BLaER1 (cell line): ENCODE results near the gene MIOX.
"Not testable (repeated sequence)": the region's sequence is repeated elsewhere in the genome, so short reads cannot be mapped to it uniquely, and the experiment has no call there.

Experiments used
- H3K27ac ChIP-seq: shearing (Covaris generic); formaldehyde crosslinking; 2 replicates; pipeline ENCODE4 v1.8.1; 2022
- H3K27me3 ChIP-seq: shearing (Covaris generic); formaldehyde crosslinking; 2 replicates; pipeline ENCODE4 v1.8.1; 2022
- H3K36me3 ChIP-seq: shearing (Covaris generic); formaldehyde crosslinking; 2 replicates; pipeline ENCODE4 v1.8.1; 2022
- H3K4me1 ChIP-seq: shearing (Covaris generic); formaldehyde crosslinking; 2 replicates; pipeline ENCODE4 v1.8.1; 2022
- H3K4me2 ChIP-seq: shearing (Covaris generic); formaldehyde crosslinking; 2 replicates; pipeline ENCODE4 v1.8.1; 2022
- H3K4me3 ChIP-seq: shearing (Covaris generic); formaldehyde crosslinking; 2 replicates; pipeline ENCODE4 v1.8.1; 2022
- H3K9ac ChIP-seq: shearing (Covaris generic); formaldehyde crosslinking; 2 replicates; pipeline ENCODE4 v1.8.1; 2022
- H3K9me3 ChIP-seq: shearing (Covaris generic); formaldehyde crosslinking; 2 replicates; pipeline ENCODE4 v1.8.1; 2022
- H4K20me1 ChIP-seq: shearing (Covaris generic); formaldehyde crosslinking; 2 replicates; pipeline ENCODE4 v1.8.1; 2022
- Cebpa-rat ChIP-seq: shearing (Covaris generic); IDR thresholded peaks from 2 replicates; pipeline ENCODE4 v1.8.1; 2022

Gene MIOX

DNA sequence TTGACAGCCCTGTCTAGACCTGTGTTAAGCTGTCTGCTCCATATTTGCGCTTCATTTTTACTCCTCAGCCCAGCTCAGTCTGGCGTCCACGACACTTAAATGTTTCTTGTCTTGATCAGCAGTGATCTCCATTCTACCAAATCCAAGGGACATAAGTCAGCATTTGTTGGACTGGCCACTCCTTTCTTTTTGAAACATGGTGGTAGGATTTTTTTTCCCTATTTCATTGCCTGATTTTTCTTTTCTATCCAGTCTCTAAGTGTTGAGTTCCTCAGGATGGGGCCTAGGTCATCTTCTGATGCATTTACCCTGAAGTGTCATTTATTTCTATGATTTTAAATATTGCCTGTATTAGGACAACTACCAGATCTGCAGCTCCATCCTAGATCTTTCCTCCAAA, 22.2 kb downstream of the MIOX start:
- Histone ChIP-seq H3K9ac (peak overlapping the region; percentile 87), H4K20me1 (peaks cover 61% of the 10 kb centered on the region), H3K27me3 (no peaks in the 10 kb centered on the region), H3K36me3 (peaks cover 49% of the 10 kb centered on the region), H3K27ac (peak overlapping the region; percentile 87; the same call in 1 of the 2 replicates), H3K4me2 (peak overlapping the region; percentile 96), H3K9me3 (no peaks in the 10 kb centered on the region), H3K4me3 (peak overlapping the region; percentile 73), H3K4me1 (peaks cover 48% of the 10 kb centered on the region)
- TF ChIP-seq Cebpa-rat, result no peak

DNA sequence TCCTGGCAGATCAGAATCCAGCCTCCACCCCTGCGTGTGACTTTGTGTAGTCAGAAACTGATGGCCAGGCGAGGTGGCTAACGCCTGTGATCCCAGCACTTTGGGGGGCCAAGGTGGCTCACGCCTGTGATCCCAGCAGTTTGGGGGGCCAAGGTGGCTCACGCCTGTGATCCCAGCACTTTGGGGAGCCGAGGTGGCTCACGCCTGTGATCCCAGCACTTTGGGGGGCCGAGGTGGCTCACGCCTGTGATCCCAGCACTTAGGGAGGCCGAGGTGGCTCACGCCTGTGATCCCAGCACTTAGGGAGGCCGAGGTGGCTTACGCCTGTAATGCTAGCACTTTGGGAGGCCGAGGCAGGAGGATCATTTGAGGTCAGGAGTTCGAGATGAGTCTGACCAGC, 26.5 kb downstream of the MIOX start:
- H3K4me2 ChIP-seq, result no peak overlapping the region
- H4K20me1 ChIP-seq, result peaks cover 74% of the 10 kb centered on the region
- no peaks in the 10 kb centered on the region for H3K9me3 ChIP-seq
- H3K36me3 ChIP-seq, result peaks cover 68% of the 10 kb centered on the region
- peaks cover 38% of the 10 kb centered on the region for H3K4me1 ChIP-seq
- no peak overlapping the region for H3K27ac ChIP-seq
- H3K4me3 ChIP-seq, result no peak overlapping the region
- H3K27me3 ChIP-seq, result no peaks in the 10 kb centered on the region
- no peak for TF ChIP-seq Cebpa-rat
- H3K9ac ChIP-seq, result no peak overlapping the region; the same call in 1 of the 2 replicates

DNA sequence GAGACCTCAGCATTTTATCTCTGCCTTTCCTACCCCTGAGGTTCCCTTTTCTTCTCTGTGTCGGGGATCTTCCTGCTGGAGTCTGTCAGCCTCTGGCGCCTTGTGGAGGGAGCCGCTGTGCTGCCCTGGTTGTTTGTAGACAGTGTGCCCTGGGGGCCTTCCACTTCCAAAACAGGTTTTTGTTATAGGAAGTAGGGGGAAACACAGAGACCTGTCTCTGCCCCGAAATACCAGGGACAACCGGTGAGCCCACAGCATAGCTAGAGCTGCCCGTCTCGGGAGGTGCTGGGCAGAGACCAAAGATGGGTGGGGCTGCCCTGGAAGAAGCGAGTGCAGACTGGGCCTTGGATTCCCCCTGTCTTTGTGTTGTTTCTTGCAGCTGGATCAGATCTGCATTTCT, 29.4 kb downstream of the MIOX start:
- no peak overlapping the region for H3K4me2 ChIP-seq
- peaks cover 69% of the 10 kb centered on the region for H4K20me1 ChIP-seq
- peaks cover 17% of the 10 kb centered on the region; the same call in 1 of the 2 replicates for H3K4me1 ChIP-seq
- H3K9ac ChIP-seq, result peak overlapping the region; percentile 24; the same call in 1 of the 2 replicates
- no peaks in the 10 kb centered on the region for H3K9me3 ChIP-seq
- H3K36me3 ChIP-seq, result peaks cover 87% of the 10 kb centered on the region
- no peak overlapping the region for H3K4me3 ChIP-seq
- no peak overlapping the region for H3K27ac ChIP-seq
- H3K27me3 ChIP-seq, result no peaks in the 10 kb centered on the region
- no peak for TF ChIP-seq Cebpa-rat

DNA sequence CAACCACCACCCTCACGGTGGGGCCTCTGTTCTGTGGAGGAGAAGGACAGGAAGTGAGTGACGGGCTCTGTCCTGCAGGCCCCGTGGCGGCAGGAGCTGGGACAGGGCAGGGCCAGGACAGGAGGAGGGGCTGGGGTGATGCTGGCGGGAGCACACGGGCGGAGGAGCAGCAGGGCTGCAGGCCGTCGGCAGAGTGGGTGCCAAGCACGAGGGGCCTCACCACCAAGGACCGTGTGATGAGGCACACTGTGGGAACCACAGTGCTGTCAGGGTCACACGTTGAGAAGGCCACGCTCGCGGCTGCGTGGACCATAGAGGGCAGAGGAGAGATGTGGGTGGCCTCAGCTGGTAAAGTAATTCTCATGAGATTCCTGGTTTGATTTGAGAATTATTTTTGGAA, 30.2 kb downstream of the MIOX start:
- Histone ChIP-seq H3K27me3 (no peaks in the 10 kb centered on the region), H3K4me1 (peaks cover 17% of the 10 kb centered on the region; the same call in 1 of the 2 replicates), H4K20me1 (peaks cover 69% of the 10 kb centered on the region), H3K27ac (no peak overlapping the region), H3K9me3 (no peaks in the 10 kb centered on the region), H3K4me3 (no peak overlapping the region), H3K4me2 (no peak overlapping the region), H3K9ac (0 out of 2 replicates have a peak overlapping the region, but pooled peaks have one; percentile 24), H3K36me3 (peaks cover 90% of the 10 kb centered on the region)
- TF ChIP-seq Cebpa-rat, result no peak

DNA sequence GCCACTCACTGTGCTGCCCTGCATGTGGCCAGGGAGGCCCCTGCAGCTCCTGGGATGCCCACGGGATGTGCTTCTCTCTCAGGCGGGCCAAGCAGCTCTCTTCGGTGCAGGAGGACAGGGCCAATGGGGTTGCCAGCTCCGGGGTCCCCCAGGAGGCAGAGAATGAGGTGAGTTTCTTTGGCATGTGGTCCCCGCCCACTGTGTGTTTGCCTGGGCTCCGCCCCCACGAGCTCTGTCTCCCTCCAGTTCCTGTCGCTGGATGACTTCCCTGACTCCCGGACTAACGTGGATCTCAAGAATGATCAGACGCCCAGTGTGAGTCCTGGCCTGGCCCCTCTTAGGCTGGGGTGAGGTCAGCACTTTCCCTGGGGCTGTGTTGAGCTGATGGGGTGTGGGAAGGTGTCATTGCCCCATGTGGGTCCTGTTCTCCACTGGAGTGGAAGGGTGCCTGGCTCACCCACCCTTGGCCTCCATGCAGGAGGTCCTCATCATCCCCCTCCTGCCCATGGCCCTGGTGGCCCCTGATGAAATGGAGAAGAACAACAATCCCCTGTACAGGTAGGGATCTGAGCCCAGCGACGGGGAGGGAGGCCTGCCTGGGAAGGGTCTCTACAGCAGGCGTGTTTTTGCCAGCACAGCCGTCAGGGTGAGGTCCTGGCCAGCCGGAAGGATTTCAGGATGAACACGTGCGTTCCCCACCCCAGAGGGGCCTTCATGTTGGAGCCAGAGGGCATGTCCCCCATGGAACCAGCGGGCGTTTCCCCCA, 31.0 kb downstream of the MIOX start:
- H3K4me2 ChIP-seq, result no peak overlapping the region
- H3K36me3 ChIP-seq, result peaks cover 90% of the 10 kb centered on the region
- H3K9me3 ChIP-seq, result no peaks in the 10 kb centered on the region
- H4K20me1 ChIP-seq, result peaks cover 64% of the 10 kb centered on the region
- H3K4me3 ChIP-seq, result no peak overlapping the region
- TF ChIP-seq Cebpa-rat, result no peak
- H3K9ac ChIP-seq, result no peak overlapping the region
- peaks cover 17% of the 10 kb centered on the region; the same call in 1 of the 2 replicates for H3K4me1 ChIP-seq
- no peak overlapping the region for H3K27ac ChIP-seq
- no peaks in the 10 kb centered on the region for H3K27me3 ChIP-seq

DNA sequence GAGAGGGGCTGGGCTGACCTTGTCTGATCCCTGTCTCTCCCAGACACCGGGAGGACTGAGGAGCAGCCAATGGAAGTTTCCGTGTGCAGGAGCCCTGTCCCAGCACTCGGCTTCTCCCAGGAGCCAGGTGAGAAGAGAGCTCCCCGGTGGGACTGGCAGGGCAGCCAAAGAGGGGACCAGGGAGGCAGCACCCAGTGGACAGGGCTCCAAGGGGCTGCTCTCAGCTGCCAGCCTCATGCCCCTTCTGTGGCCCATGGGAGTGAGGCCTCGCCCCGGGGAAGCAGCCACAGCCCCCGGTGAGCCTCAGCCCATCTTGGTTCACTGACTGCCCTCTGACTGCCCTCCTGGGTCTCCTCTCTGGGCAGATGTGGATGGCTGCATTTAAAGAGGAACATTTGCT, 31.9 kb downstream of the MIOX start:
- Histone ChIP-seq H3K9ac (no peak overlapping the region), H3K4me1 (peaks cover 17% of the 10 kb centered on the region; the same call in 1 of the 2 replicates), H3K27ac (no peak overlapping the region), H3K27me3 (no peaks in the 10 kb centered on the region), H4K20me1 (peaks cover 64% of the 10 kb centered on the region), H3K4me2 (no peak overlapping the region), H3K9me3 (no peaks in the 10 kb centered on the region), H3K36me3 (peaks cover 91% of the 10 kb centered on the region), H3K4me3 (no peak overlapping the region)
- TF ChIP-seq Cebpa-rat, result no peak

DNA sequence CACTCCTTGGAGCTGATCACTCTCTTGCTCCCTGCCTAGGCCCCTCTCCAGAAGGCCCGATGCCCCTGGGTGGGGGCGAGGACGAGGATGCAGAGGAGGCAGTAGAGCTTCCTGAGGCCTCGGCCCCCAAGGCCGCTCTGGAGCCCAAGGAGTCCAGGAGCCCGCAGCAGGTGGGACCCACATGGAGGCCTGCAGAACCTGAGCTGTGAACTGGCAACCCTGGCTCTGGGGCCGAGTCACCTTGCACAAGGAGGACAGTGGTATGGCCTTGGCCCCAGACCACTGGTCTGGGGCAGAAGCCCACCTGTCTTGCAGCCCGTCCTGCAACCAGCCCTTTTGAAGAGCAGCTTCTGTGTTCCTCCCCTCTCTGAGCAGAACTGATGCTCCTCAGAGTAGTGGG, 32.5 kb downstream of the MIOX start:
- peaks cover 96% of the 10 kb centered on the region for H3K36me3 ChIP-seq
- H3K4me2 ChIP-seq, result no peak overlapping the region
- H3K9ac ChIP-seq, result no peak overlapping the region
- no peak for TF ChIP-seq Cebpa-rat
- peaks cover 22% of the 10 kb centered on the region for H3K4me1 ChIP-seq
- no peak overlapping the region for H3K4me3 ChIP-seq
- no peaks in the 10 kb centered on the region for H3K9me3 ChIP-seq
- peaks cover 64% of the 10 kb centered on the region for H4K20me1 ChIP-seq
- no peaks in the 10 kb centered on the region for H3K27me3 ChIP-seq
- H3K27ac ChIP-seq, result no peak overlapping the region

DNA sequence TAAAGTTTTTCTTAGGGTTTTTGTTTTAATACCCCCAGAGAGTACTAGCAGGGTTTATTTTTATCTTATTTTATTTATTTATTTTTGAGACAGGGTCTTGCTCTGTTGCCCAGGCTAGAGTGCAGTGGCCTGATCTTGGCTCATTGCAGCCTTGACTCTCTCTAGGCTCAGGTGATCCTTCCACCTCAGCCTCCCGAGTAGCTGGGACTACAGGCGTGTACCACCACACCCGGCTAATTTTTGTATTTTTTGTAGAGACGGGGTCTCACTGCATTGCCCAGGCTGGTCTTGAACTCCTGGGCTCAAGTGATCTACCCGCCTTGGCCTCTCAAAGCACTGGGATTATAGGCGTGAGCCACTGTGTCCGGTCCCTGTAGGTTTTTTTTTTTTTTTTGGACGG, 33.5 kb downstream of the MIOX start:
- not testable (repeated sequence) for H3K9ac ChIP-seq, H3K27ac ChIP-seq, H3K4me2 ChIP-seq, H3K9me3 ChIP-seq, H3K4me3 ChIP-seq, H3K27me3 ChIP-seq
- Histone ChIP-seq H3K4me1 (peaks cover 29% of the 10 kb centered on the region), H3K36me3 (peaks cover 87% of the 10 kb centered on the region), H4K20me1 (peaks cover 62% of the 10 kb centered on the region)

DNA sequence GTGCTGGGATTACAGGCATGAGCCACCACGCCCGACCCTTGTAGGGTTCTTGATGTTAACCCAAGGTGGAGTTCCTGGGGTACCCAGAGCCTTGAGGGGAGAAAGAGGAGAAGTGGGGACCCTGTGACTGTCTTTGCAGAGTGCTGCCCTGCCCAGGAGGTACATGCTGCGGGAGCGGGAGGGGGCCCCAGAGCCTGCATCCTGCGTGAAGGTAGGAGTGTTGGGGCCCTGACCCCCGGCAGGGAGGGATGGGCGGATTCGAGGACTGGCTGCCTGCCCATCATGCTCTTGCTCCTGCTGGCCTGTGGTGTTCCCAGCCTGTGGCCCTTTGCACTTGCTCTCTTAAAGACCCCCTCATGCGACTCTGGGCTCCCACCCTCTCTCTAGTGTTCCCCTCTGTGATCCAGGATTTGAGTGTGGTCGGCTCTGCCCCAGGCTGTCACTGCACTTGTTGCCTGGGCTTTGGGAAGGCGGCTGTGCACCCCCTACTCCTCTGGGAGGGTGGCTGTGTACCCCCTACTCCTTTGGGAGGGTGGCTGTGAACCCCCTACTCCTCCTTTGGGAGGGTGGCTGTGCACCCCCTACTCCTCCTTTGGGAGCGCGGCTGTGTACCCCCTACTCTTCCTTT, 34.3 kb downstream of the MIOX start:
- Histone ChIP-seq H3K4me1 (peaks cover 27% of the 10 kb centered on the region), H3K27me3 (no peaks in the 10 kb centered on the region), H3K4me2 (no peak overlapping the region), H3K4me3 (no peak overlapping the region), H3K36me3 (peaks cover 83% of the 10 kb centered on the region), H3K9ac (no peak overlapping the region), H3K27ac (no peak overlapping the region), H4K20me1 (peaks cover 57% of the 10 kb centered on the region), H3K9me3 (no peaks in the 10 kb centered on the region)
- TF ChIP-seq Cebpa-rat, result no peak

DNA sequence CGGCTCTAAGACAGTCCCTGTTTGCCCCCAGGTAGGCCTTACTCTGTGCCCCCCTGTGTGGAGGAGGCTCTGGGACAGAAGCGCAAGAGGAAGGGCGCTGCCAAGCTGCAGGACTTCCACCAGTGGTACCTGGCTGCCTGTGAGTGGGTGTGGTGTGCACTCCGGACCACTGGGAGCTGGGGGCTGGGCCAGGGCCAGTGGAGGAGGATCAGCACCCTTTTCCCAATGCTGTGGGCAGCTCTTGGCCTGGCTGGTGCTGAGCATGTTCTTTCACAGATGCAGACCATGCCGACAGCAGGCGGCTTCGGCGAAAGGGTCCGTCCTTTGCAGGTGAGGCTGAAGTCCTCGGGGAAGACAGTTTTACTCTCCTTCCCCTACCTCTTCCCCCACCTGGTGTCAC, 35.1 kb downstream of the MIOX start:
- H3K9me3 ChIP-seq, result no peaks in the 10 kb centered on the region
- no peaks in the 10 kb centered on the region for H3K27me3 ChIP-seq
- no peak overlapping the region for H3K4me2 ChIP-seq
- no peak overlapping the region for H3K4me3 ChIP-seq
- peaks cover 75% of the 10 kb centered on the region for H3K36me3 ChIP-seq
- no peak overlapping the region for H3K27ac ChIP-seq
- peaks cover 50% of the 10 kb centered on the region for H4K20me1 ChIP-seq
- no peak for TF ChIP-seq Cebpa-rat
- no peak overlapping the region for H3K9ac ChIP-seq
- peaks cover 23% of the 10 kb centered on the region for H3K4me1 ChIP-seq
